GM18867 (cell line): Measurements from ENCODE around the gene EEF1A2.

ENCODE experiments used
- ATAC-seq: cut with Tn5 transposase; IDR thresholded peaks from one replicate; pipeline ENCODE4 v1.9.1; 2021; ENCODE audit warnings: mild to moderate bottlenecking, moderate library complexity; ENCODE audit not compliant: unreplicated experiment

The EEF1A2 gene

DNA sequence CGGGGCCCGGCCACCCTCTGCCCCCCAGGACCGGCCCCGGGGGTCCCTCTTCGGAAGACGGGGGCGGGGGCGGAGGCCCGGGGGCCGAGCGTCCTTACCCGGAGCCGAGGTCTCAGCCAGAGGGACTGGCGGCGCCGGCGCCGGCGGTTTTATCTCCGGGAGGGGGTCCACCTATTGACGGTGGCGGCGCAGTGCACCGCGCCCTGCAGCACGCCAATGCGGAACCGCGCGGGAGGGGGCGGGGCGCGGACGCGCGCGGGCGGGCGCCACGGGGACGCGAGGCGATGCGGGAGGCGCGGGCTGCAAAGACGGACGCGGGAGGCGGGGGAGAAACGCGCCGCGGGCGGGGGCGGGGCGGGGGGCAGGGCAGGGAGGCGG lies at the start of gene EEF1A2:
Gene EEF1A2, minus strand, starts transcription at position 124 of the 378 bp plus-strand sequence. CDS start 1,320 bp downstream, outside the sequence.
- no peak for ATAC-seq

- ATAC-seq = no peak
Measured at GRCh38 chr20:63548542-63548941, 49.7 kb upstream of the EEF1A2 start.

DNA sequence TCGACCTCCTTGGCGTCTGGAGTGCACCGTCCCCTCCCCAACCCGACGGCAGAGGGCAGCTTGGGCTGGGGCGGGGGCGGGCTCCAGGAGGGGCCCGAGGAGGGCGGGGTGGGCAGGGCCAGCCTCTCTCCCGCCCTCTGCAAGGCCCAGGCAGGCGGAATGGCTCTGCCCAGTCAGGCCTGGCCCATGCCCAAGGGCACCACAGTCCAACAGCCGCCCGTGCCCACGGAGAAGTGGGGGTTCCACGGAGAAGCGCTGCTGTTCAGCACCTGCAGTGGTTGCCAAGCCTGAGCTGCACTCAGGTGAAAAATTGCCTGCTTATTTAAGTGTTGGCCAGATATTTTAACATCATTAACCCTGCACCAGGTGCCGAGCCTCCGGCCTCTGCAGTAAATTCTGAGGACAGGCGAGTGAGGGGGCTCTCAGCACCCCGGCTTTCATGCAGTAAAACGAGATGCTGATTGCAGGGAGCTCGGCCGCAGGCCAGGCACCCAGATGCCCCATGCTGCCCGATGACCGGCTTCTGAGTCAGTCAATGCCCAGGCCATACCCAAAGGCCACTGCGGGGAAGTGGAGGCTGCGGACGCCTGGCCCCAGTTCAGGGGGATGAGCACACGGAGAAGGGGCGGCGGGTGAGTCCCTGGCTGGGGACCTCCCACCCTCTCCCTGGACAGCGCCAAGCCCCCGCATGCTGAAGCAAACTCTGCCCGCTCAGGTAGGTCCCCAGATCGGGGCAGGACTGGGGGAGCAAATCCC lies 49.0 kb upstream of the EEF1A2 start, which contains the start of gene SRMS:
Gene SRMS, minus strand, starts transcription at position 25 of the 756 bp plus-strand sequence. CDS start 286 bp downstream, outside the sequence.
- no peak for ATAC-seq

- no peak for ATAC-seq
Measured at GRCh38 chr20:63546956-63547724, 48.3 kb upstream of the EEF1A2 start.

DNA sequence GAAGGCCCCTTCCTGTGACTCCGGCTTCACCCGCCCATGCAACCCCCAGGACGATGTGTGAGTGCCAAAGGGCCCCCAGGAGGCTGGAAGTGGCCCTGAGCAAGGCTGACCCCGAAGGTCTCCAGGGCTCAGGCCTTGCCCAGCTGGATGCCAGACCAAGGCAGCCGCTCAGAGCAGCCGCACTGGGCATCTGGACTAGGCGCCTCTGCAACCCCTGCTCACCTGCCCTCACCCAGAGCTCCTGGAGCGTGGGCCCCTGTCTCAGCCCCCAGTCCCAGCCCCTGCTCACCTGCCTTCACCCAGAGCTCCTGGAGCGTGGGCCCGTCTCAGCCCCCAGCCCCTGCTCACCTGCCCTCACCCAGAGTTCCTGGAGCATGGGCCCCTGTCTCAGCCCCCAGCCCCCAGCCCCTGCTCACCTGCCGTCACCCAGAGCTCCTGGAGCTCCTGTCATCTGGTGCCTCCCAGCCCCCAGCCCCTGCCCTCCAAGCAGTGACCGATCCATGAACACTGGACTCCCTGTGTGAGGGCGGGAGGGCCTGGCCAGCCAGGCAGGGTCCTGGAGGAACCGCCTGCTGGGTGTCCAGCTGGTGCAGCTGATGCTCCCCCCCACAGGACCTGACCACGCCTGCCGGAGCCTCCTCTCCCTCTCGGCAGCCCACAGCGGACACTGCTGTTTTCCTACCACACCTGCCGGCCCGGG lies 47.5 kb upstream of the EEF1A2 start:
- ATAC-seq = no peak

DNA sequence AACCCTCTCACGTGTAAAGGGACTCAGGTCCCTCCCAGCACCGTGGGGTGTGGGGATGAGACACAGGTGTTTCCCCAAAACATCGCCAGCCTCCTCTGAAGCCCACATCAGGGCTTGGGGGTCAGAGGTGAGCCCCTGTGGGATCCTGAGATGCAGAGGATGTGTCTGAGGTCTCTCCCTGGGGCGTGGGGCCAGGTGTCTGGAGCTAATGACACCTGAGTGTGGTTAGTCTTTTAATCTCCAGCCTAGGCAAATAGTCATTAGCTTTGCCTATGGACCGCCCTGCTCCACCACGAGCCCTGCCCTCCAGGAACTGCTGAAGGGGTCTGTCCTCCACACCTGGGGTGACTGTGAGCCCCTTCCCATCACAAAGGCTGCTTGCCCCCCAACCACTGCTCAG lies 46.9 kb upstream of the EEF1A2 start:
- no peak for ATAC-seq

- ATAC-seq = no peak
Measured at GRCh38 chr20:63544958-63545516, 46.2 kb upstream of the EEF1A2 start.

GRCh38 chr20:63544241-63544957 lies 45.5 kb upstream of the EEF1A2 start:
- ATAC-seq = no peak

DNA sequence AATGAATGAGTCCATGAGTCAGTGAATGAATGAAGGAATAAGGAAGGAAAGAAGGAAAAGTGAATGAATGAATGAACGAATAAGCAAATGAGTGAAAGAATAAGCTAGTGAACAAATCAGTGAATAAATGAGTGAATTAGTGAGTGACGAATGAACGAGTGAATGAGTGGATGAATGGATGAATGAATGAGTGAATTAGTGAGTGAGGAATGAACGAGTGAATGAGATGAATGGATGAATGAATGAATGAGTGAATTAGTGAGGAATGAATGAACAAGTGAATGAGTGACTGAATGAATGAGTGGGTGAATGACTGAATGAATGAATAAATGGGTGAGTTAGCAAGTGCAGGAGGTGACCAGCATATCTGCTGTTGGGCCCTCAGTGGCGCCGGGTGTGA lies 44.9 kb upstream of the EEF1A2 start:
- ATAC-seq = no peak

DNA sequence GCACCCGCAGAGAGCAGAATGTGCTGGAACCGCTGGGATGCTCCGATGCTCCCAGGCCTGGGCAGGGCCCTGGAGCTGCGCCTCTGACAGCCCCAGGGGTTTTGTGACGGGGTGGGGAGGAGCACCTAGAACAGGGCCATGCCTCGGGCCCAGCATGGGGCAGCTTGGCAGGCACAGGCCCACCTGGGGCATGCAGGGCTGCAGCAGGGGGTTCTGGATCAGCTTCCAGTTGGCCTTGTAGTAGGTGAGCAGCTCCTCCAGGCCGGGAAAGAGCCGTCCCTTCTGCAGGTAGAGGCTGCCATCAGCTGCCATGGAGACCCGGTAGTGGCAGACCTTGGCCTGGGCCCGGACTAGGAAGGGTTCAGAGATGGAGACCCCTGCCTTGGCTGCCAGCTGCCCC lies 44.2 kb upstream of the EEF1A2 start:
- no peak for ATAC-seq

DNA sequence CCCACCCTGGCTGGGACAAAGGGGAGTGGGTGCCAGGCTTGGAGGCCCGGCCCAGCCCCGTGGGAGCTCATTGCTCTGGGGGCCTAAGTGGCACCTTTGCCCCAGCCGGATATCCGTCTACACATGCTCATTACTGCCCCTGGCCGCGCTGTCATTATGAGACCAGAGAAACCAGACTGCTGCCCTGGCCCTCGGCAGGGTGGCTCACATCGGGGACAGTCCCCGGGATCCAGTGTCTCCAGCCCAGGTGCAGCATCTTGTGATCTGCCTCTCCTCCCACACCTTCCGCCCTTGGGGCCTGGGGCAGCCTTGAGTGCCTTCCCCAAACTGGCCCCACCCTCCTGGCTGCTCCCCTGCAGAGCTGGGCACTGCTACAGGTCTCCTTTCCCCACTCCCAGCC lies 43.8 kb upstream of the EEF1A2 start:
- no peak for ATAC-seq

DNA sequence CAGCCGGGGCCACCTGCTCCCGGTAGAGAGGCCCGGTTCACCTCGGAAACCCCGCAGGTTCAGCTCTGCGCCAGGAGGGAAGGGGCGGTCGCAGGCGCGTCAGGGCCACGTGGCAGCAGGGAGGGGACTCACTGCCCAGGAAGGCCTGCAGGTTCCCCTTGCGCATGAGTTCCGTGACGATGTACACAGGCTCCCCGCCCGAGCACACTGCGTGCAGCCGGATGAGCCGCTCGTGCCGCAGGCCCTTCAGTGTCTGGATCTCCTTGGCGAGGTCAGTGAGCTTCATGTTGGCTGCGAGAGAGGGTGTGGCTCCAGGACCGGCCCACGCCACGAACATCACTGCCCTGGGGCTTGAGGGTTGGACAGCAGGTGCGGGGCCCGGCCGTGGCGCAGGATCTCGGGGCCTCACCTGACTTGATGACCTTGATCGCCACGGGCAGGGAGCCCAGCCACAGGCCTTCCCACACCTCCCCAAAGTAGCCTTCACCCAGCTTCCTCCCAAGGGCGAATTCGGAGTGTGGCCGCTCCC lies 43.2 kb upstream of the EEF1A2 start:
- no peak for ATAC-seq

- no peak for ATAC-seq
Measured at GRCh38 chr20:63541371-63541770, 42.5 kb upstream of the EEF1A2 start.

DNA sequence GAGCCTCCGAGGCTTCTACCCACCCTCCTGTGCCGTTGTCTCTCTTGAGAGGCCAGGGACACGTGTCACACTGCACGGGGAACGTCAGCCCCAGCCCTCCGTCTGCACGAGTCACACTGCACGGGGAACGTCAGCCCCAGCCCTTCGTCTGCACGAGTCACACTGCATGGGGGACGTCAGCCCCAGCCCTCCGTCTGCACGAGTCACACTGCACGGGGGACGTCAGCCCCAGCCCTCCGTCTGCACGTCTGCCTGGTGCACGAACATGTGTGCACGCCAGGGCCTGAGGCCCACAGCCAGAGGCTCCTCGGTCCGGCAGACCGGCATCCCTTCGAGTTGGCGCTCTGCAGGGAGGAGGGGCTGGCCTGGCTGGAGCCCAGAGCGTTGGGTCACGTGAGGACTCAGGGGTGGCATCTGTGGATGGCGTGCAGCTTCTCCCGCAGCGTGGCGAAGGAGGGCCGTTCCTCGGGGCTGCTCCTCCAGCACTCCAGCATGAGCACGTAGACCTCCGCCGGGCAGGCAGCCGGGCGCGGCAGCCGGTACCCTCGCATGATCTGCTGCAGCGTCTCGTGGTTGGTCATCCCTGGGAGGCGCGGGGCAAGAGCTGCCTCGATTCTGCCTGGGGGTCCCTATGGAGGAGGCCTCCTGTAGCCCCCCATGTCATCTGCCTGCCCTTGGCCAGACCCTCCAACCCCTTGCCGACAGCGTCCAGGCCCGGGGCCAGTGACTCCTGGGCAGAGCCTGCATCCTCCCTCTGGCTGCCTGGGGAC lies 41.7 kb upstream of the EEF1A2 start:
- no peak for ATAC-seq

- no peak for ATAC-seq
Measured at GRCh38 chr20:63539441-63540370, 40.8 kb upstream of the EEF1A2 start.

- ATAC-seq = no peak
Measured at GRCh38 chr20:63539092-63539430, 40.2 kb upstream of the EEF1A2 start.

- no peak for ATAC-seq
Measured at GRCh38 chr20:63538204-63539091, 39.6 kb upstream of the EEF1A2 start.
